GM20000 (cell line): ENCODE results near the gene C4orf33.

Experiments used
- DNase-seq: peaks from one replicate; pipeline ENCODE4 v3.0.0; 2012; ENCODE audit warnings: low spot score
- CTCF ChIP-seq: IDR thresholded peaks from 2 replicates; pipeline ENCODE4 v1.5.1; 2012; ENCODE audit warnings: mild to moderate bottlenecking, control low read depth; ENCODE audit errors: extremely low read depth, missing control alignments

The C4orf33 gene

GRCh38 chr4:129164243-129164642 is 68.3 kb downstream of the C4orf33 start:
- TF ChIP-seq CTCF = no peak
- DNase-seq = no peak
